Measurements from ENCODE around the gene ZNF441. TPM values are rescaled to one million over a fixed set of nuclear protein-coding genes. Genes with fewer than 3 reads are reported as not detected.

The ZNF441 gene
- total RNA-seq, 4 donors from 2014 or later = 8.3 to 20.9 (median 14.8) TPM

DNA sequence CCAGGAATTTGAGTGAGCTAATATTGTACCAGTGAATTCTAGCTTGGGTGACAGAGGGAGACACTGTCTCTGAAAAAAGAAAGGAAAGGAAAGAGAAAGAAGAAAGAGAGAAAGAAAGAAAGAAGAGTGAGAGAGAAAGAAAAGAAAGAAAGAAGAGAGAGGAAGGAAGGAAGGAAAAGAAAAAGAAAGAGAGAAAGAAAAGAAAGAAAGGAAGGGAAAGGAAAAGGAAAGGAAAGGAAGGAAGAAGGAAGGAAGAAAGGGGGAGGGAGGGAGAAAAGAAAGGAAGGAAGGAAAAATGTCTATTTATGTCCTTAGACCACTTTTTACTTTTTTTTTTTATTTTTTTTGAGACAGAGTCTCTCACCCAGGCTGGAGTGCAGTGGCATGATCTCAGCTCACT, 26.1 kb downstream of the ZNF441 start:
- Histone ChIP-seq H3K27me3 (no peaks in the 10 kb centered on the region), H3K4me1 (peaks cover 5 to 10% (median 9%) of the 10 kb centered on the region in 4 donors), H3K27ac (no peak overlapping the region), H3K36me3 (no peaks in the 10 kb centered on the region), H3K4me3 (no peak overlapping the region), H3K9me3 (peaks cover 16 to 19% of the 10 kb centered on the region in 2 donors)
- no peak for DNase-seq
- in situ Hi-C loops (cut with MboI; ENCODE audit: low pct_ligation_motif_present in 1 of 4, low pct_unique_long_range_greater_than_20kb in 1 of 4, low sequenced_read_pairs in 3 of 4) = no loop called here
- intact Hi-C loops (cut with DNase I; ENCODE audit: low total_unique reads) = no loop called here
- no peak for TF ChIP-seq EP300 (IDR thresholded peaks at IDR 0.05; ENCODE audit: low read depth)
- TF ChIP-seq, protein P1, sequence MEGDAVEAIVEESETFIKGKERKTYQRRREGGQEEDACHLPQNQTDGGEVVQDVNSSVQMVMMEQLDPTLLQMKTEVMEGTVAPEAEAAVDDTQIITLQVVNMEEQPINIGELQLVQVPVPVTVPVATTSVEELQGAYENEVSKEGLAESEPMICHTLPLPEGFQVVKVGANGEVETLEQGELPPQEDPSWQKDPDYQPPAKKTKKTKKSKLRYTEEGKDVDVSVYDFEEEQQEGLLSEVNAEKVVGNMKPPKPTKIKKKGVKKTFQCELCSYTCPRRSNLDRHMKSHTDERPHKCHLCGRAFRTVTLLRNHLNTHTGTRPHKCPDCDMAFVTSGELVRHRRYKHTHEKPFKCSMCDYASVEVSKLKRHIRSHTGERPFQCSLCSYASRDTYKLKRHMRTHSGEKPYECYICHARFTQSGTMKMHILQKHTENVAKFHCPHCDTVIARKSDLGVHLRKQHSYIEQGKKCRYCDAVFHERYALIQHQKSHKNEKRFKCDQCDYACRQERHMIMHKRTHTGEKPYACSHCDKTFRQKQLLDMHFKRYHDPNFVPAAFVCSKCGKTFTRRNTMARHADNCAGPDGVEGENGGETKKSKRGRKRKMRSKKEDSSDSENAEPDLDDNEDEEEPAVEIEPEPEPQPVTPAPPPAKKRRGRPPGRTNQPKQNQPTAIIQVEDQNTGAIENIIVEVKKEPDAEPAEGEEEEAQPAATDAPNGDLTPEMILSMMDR (IDR thresholded peaks at IDR 0.05) = no peak
- no peak for TF ChIP-seq POLR2A (IDR thresholded peaks at IDR 0.05)

DNA sequence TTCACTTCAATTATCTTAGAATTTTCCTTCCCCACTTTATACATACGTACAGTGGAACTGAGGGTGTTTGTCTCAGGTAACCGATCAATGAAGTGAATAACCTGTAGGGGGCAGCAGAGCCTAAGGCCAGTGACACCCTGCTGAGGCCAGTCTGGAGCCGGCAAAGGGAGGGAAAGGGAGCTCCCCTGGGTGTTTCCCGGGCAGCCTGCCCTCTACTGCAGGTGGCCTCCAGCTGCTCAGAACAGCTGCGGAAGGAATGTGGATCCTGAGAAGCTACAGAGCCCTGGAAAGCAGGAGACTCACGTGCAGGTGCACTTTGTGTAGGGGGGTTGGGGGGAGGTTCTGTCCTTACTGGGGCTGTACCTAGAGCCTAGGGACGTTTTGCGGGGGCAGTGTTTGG, 30.7 kb downstream of the ZNF441 start:
- intact Hi-C loops (cut with DNase I; ENCODE audit: low total_unique reads) = no loop called here
- H3K4me3 ChIP-seq = peak overlapping the region in 1 of 4 donors; percentile 67
- in situ Hi-C loops (cut with MboI; ENCODE audit: low pct_ligation_motif_present in 1 of 4, low pct_unique_long_range_greater_than_20kb in 1 of 4, low sequenced_read_pairs in 3 of 4) = no loop called here

DNA sequence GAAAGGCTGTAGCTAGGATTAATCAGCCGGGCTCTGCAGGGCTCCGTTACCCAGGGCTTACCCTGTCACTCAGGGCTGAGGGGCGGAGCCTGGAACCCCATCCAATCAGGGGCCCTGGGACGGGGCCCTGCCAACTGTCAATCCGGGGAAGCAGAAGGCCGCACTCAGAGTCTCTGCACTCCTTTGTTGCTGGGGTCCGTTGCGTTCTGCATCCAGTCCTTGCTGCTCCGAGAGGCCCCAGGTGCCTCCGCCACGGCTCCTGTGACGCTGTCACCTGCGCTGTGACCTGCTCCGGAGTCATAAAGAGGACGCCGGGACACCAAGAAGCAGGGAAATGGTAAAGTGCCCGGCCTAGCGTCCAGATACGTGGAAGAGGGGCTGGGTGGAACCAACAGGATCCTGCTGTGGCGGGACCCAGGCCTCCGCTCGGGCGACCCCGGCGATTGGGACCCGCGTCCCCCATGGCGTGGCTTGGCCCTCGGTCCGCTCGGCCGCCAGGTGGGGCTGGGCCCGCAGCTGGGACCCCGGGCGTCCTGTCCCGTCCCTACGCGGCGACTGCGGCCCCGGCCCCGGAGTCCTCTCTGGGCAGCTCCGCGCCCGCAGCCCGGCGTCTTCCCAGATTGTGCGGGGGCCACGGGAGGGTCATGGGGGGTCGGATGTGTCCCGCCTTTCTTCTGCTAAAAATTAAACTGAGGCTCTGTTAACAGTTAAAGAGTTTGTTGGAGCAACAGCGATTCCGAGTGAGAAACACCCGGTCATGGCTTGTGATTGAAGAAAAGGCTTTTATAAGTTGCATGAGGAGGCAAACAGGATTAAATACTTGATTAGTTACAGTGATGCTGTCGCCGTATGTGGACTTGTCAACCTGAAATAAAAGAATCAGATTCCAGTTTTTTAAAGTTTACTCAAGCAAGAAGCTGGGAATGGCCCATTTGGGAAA, 31.9 kb downstream of the ZNF441 start, which contains the start of gene ZNF491:
ZNF491 (plus strand) TSS at position 133 of the 940 bp plus-strand sequence. CDS start 7,431 bp downstream, outside the sequence.
- peak; percentile 78 to 89 (median 85) for TF ChIP-seq POLR2AphosphoS5 (IDR thresholded peaks at IDR 0.05)
- TF ChIP-seq, protein P1 (IDR thresholded peaks at IDR 0.05) = peak in 4 of 5 experiments; percentile 17 to 51 (median 31)
- peak; percentile 75 for TF ChIP-seq POLR2A (IDR thresholded peaks at IDR 0.05)
- TF ChIP-seq EP300 (IDR thresholded peaks at IDR 0.05; ENCODE audit: low read depth) = no peak
- DNase-seq = peak; percentile 96
- intact Hi-C loops (cut with DNase I; ENCODE audit: low total_unique reads) (no loop called here), in situ Hi-C loops (cut with MboI; ENCODE audit: low pct_ligation_motif_present in 1 of 4, low pct_unique_long_range_greater_than_20kb in 1 of 4, low sequenced_read_pairs in 3 of 4) (no loop called here)
- H3K36me3 ChIP-seq = no peaks in the 10 kb centered on the region
- no peaks in the 10 kb centered on the region for H3K9me3 ChIP-seq
- 0 to 4% methylated on average over 2 to 28 of the region's 56 CpGs for WGBS, 2 donors (ENCODE audit: low coverage in 1 of 2)
- H3K4me1 ChIP-seq = peaks cover 7 to 21% (median 17%) of the 10 kb centered on the region in 4 donors
- H3K27ac ChIP-seq = peak within 1 kb of the TSS; percentile 84 to 91 (median 86)
- H3K4me3 ChIP-seq = peak within 1 kb of the TSS; percentile 52 to 82 (median 60)
- no peaks in the 10 kb centered on the region for H3K27me3 ChIP-seq

More for the DNA sequence above, 30.7 kb downstream of the ZNF441 start:
- Histone ChIP-seq H3K4me1 (peaks cover 7 to 21% (median 17%) of the 10 kb centered on the region in 4 donors), H3K36me3 (no peaks in the 10 kb centered on the region), H3K27ac (peak overlapping the region; percentile 84 to 91 (median 86)), H3K27me3 (no peaks in the 10 kb centered on the region), H3K9me3 (no peaks in the 10 kb centered on the region)
- TF ChIP-seq, protein P1 (IDR thresholded peaks at IDR 0.05) = peak; percentile 87 to 94 (median 92)
- TF ChIP-seq POLR2AphosphoS5 (IDR thresholded peaks at IDR 0.05) = peak; percentile 75 to 92 (median 83)
- no peak for TF ChIP-seq EP300 (IDR thresholded peaks at IDR 0.05; ENCODE audit: low read depth)
- WGBS, 2 donors (ENCODE audit: low coverage in 1 of 2) = 4% methylated on average over 8 of the region's 8 CpGs; no CpG with 5 or more reads in 1 of the 2 donors
- peak; percentile 92 for DNase-seq

DNA sequence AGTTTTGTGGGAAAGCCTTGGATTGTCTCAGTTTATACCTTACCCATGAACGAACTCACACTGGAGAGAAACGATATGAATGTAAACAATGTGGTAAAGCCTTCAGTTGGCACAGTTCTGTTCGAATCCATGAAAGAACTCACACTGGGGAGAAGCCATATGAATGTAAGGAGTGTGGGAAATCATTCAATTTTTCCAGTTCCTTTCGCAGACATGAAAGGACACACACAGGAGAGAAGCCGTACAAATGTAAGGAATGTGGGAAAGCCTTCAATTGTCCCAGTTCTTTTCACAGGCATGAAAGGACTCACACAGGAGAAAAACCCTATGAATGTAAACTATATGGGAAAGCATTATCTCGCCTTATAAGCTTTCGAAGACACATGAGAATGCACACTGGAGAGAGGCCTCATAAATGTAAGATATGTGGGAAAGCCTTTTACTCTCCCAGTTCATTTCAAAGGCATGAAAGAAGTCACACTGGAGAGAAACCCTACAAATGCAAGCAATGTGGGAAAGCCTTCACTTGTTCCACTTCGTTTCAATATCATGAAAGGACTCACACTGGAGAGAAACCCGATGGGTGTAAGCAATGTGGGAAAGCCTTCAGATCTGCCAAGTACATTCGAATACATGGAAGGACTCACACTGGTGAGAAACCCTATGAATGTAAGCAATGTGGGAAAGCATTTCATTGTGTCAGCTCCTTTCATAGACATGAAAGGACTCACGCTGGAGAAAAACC, 39.7 kb downstream of the ZNF441 start:
- Histone ChIP-seq H3K4me1 (no peaks in the 10 kb centered on the region), H3K27ac (no peak overlapping the region), H3K27me3 (no peaks in the 10 kb centered on the region), H3K9me3 (peaks cover 21 to 29% of the 10 kb centered on the region in 2 donors), H3K36me3 (peaks cover 0 to 17% (median 7%) of the 10 kb centered on the region in 4 donors), H3K4me3 (no peak overlapping the region)
- in situ Hi-C loops (cut with MboI; ENCODE audit: low pct_ligation_motif_present in 1 of 4, low pct_unique_long_range_greater_than_20kb in 1 of 4, low sequenced_read_pairs in 3 of 4) (no loop called here), intact Hi-C loops (cut with DNase I; ENCODE audit: low total_unique reads) (no loop called here)
- WGBS, 2 donors (ENCODE audit: low coverage in 1 of 2) = 82 to 89% methylated on average over 10 to 11 of the region's 11 CpGs
- no peak for DNase-seq
- TF ChIP-seq POLR2A (IDR thresholded peaks at IDR 0.05) (no peak), EP300 (IDR thresholded peaks at IDR 0.05; ENCODE audit: low read depth) (no peak), POLR2AphosphoS5 (IDR thresholded peaks at IDR 0.05) (no peak)
- TF ChIP-seq, protein P1 (IDR thresholded peaks at IDR 0.05) = no peak
